ENCODE measurements around the gene SFMBT2.

DNA sequence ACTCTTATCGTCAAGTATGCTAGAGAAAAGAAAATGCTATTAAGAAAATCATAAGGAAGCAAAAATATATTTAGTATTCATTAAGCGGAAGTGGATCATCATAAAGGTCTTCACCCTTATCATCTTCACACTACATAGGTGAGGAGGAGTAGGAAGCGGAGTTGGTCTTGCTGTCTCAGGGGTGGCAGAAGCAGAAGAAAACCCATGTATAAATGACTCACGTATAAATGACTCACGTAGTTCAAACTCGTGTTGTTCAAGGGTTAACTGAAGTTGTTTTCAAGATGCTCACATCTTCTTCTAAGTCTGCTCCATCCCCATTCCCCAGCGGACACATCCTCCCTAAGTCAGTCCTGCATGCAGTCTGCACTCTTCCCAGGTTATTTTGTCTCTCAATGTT, 72.4 kb downstream of the SFMBT2 start:
- TF ChIP-seq POLR2A (IDR thresholded peaks at IDR 0.05) = no peak
- TF ChIP-seq, protein P1, sequence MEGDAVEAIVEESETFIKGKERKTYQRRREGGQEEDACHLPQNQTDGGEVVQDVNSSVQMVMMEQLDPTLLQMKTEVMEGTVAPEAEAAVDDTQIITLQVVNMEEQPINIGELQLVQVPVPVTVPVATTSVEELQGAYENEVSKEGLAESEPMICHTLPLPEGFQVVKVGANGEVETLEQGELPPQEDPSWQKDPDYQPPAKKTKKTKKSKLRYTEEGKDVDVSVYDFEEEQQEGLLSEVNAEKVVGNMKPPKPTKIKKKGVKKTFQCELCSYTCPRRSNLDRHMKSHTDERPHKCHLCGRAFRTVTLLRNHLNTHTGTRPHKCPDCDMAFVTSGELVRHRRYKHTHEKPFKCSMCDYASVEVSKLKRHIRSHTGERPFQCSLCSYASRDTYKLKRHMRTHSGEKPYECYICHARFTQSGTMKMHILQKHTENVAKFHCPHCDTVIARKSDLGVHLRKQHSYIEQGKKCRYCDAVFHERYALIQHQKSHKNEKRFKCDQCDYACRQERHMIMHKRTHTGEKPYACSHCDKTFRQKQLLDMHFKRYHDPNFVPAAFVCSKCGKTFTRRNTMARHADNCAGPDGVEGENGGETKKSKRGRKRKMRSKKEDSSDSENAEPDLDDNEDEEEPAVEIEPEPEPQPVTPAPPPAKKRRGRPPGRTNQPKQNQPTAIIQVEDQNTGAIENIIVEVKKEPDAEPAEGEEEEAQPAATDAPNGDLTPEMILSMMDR (IDR thresholded peaks at IDR 0.05) = no peak
